Measurements from ENCODE around the gene ZNF397.

Gene ZNF397

DNA sequence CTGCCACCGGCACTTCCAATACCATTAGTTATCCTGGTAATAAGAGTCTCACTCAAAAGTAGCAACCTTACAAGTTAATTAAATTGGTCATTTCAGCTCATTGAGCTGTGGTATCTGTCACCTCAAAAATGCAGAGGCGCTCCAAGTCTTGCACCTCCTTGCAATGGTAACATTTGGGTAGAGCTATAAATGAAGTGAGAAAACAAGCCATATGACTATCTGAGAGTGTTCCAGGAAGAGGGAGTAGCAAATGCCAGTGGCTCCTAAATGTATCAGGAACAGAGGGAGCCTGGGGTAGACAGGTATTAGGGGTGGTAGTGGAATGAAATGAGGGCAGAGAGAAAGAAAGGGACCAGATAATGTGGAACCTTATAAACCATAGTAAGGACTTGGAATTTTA lies 55.2 kb downstream of the ZNF397 start:
- no peak overlapping the region for H3K27ac ChIP-seq
- POLR2A ChIA-PET (ENCODE audit: low non-redundant PET), result no interaction called here
- no peak for DNase-seq (ENCODE audit: low spot score)
- CTCF ChIA-PET, result no interaction called here
- TF ChIP-seq, protein P1, sequence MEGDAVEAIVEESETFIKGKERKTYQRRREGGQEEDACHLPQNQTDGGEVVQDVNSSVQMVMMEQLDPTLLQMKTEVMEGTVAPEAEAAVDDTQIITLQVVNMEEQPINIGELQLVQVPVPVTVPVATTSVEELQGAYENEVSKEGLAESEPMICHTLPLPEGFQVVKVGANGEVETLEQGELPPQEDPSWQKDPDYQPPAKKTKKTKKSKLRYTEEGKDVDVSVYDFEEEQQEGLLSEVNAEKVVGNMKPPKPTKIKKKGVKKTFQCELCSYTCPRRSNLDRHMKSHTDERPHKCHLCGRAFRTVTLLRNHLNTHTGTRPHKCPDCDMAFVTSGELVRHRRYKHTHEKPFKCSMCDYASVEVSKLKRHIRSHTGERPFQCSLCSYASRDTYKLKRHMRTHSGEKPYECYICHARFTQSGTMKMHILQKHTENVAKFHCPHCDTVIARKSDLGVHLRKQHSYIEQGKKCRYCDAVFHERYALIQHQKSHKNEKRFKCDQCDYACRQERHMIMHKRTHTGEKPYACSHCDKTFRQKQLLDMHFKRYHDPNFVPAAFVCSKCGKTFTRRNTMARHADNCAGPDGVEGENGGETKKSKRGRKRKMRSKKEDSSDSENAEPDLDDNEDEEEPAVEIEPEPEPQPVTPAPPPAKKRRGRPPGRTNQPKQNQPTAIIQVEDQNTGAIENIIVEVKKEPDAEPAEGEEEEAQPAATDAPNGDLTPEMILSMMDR (conservative IDR thresholded peaks at IDR 0.05; ENCODE audit: low read depth), result no peak

DNA sequence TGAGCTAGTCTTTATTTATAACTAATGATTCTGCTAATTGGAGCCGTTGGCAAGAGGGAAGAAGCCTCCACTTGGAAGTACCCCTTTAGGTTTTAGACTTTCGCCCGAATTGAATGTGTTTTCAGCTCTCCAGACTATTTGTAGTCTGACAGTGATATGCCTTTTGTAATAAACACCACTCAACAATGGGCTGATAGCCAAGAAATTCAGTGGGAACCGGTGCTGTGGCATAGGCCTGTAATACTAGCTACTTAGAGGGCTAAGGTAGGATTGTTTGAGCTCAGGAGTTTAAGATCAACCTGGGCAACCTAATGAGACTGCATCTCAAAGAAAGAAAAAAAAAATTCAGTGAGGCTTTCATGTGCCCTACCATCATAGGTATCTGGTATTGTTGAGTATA lies 62.8 kb downstream of the ZNF397 start:
- ChIA-PET POLR2A (ENCODE audit: low non-redundant PET) (no interaction called here), CTCF (interaction anchor here (0.6 kb wide), 1 partner anchor 47 kb away, joined by 9 read pairs; no protein-coding TSS in a partner anchor)
- TF ChIP-seq, protein P1 (conservative IDR thresholded peaks at IDR 0.05; ENCODE audit: low read depth), result no peak
- H3K27ac ChIP-seq, result no peak overlapping the region
- DNase-seq (ENCODE audit: low spot score), result no peak

- H3K27ac ChIP-seq, result no peak overlapping the region
- POLR2A ChIA-PET (ENCODE audit: low non-redundant PET), result no interaction called here
- TF ChIP-seq, protein P1 (conservative IDR thresholded peaks at IDR 0.05; ENCODE audit: low read depth), result no peak
- DNase-seq (ENCODE audit: low spot score), result no peak
- CTCF ChIA-PET, result no interaction called here
Observed at GRCh38 chr18:35306588-35307250, 65.9 kb downstream of the ZNF397 start.

All from RWPE1 (cell line).